Right lung (tissue), 5 donors: ENCODE data around the gene OR52N2. TPM values are rescaled to one million over a fixed set of nuclear protein-coding genes. Genes with fewer than 3 reads are reported as not detected.

Experiments used
- polyA plus RNA-seq, 5 donors: library from polyadenylated mRNA; unstranded; fragments of 120-200 nt; gene quantifications; one replicate each; pipeline versions ENCODE4 v1.2.1 to v1.2.3, GENCODE V29; 2013; ENCODE audit warnings: inconsistent platforms in 1 of 5, low replicate concordance in 1 of 5; ENCODE audit not compliant: insufficient read length in 5 of 5, insufficient read depth in 1 of 5

OR52N2 gene
- polyA plus RNA-seq, 5 donors, result 0.15 TPM; not detected in 4

Other genes starting within 250 kb of the OR52N2 start
- gene OR52B6, start 228.0 kb upstream of the OR52N2 start, polyA plus RNA-seq, result under 1 TPM in 4 of 5 donors, not detected in 1; 0.11 to 0.44 (median 0.34) TPM
- 1 to 10 TPM; 4.7 to 7.5 (median 7.1) TPM for gene TRIM6, start 212.3 kb upstream of the OR52N2 start, polyA plus RNA-seq
- 10 to 100 TPM; 15.6 to 28.6 (median 23.9) TPM for gene TRIM34, start 183.9 kb upstream of the OR52N2 start, polyA plus RNA-seq
- 10 to 100 TPM; 45.7 to 67.7 (median 62.4) TPM for gene TRIM5, start 123.8 kb upstream of the OR52N2 start, polyA plus RNA-seq
- gene TRIM22, start 119.1 kb upstream of the OR52N2 start, polyA plus RNA-seq, result 10 to 100 TPM; 19.7 to 38.0 (median 26.7) TPM
- gene OR56B1, start 72.5 kb upstream of the OR52N2 start, polyA plus RNA-seq, result under 1 TPM in 1 of 5 donors, not detected in 4; 0.12 TPM
- gene OR52N4, start 54.7 kb upstream of the OR52N2 start, polyA plus RNA-seq, result under 1 TPM in 1 of 5 donors, not detected in 4; 0.19 TPM
- not detected for gene OR52N5, start 25.6 kb upstream of the OR52N2 start, polyA plus RNA-seq
- gene OR52N1, start 17.7 kb upstream of the OR52N2 start, polyA plus RNA-seq, result not detected
- not detected for gene OR52E6, start 33.0 kb downstream of the OR52N2 start, polyA plus RNA-seq
- gene OR52E8, start 48.8 kb downstream of the OR52N2 start, polyA plus RNA-seq, result not detected
- not detected for gene OR52E4, start 71.7 kb downstream of the OR52N2 start, polyA plus RNA-seq
- not detected for gene OR52E5, start 84.3 kb downstream of the OR52N2 start, polyA plus RNA-seq
- gene OR56A3, start 133.3 kb downstream of the OR52N2 start, polyA plus RNA-seq, result not detected
- gene OR56A5, start 159.6 kb downstream of the OR52N2 start, polyA plus RNA-seq, result not detected
- not detected for gene OR52L1, start 178.1 kb downstream of the OR52N2 start, polyA plus RNA-seq
- under 1 TPM in 4 of 5 donors, not detected in 1; 0.04 to 0.13 (median 0.05) TPM for gene OR56A4, start 198.0 kb downstream of the OR52N2 start, polyA plus RNA-seq
- not detected for gene OR56A1, start 221.8 kb downstream of the OR52N2 start, polyA plus RNA-seq